ENCODE data around the gene SETD1B. TPM values are rescaled to one million over a fixed set of nuclear protein-coding genes. Genes with fewer than 3 reads are reported as not detected.

SETD1B gene
- total and polyA plus RNA-seq, 11 donors: 6.2 to 17.0 (median 9.3) TPM

DNA sequence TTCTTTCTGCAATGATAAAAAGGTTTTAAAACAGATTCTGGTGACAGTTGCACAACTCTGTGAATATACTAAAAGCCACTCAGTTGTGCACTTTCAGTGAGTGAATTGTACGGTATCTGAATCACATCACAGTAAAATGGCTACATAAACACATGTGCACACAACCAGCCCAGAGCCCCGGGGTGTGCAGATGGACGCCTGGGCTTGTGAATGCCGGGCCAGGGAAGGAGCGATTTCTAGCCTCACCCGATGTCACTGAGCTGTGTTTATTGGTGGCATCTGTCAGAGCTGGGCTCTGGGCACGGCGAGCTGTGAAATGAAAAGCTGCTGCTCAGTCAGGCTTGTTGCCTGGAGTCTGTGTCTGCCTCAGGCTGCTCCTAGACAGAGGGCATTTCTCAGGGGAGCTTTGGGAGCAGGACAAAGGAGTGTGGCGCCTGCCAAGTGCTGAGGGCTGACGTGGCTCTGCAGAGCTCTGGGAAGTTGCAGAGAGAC is 36.2 kb upstream of the SETD1B start:
- no peaks in the 10 kb centered on the region for H3K9me3 ChIP-seq
- no peak for TF ChIP-seq POLR2A (IDR thresholded peaks at IDR 0.05)
- TF ChIP-seq, protein P1, sequence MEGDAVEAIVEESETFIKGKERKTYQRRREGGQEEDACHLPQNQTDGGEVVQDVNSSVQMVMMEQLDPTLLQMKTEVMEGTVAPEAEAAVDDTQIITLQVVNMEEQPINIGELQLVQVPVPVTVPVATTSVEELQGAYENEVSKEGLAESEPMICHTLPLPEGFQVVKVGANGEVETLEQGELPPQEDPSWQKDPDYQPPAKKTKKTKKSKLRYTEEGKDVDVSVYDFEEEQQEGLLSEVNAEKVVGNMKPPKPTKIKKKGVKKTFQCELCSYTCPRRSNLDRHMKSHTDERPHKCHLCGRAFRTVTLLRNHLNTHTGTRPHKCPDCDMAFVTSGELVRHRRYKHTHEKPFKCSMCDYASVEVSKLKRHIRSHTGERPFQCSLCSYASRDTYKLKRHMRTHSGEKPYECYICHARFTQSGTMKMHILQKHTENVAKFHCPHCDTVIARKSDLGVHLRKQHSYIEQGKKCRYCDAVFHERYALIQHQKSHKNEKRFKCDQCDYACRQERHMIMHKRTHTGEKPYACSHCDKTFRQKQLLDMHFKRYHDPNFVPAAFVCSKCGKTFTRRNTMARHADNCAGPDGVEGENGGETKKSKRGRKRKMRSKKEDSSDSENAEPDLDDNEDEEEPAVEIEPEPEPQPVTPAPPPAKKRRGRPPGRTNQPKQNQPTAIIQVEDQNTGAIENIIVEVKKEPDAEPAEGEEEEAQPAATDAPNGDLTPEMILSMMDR (IDR thresholded peaks at IDR 0.05): no peak
- 13 to 22% (median 17%) methylated on average over 9 to 10 of the region's 10 CpGs for WGBS, 4 donors
- intact Hi-C loops (cut with DNase I): no loop called here
- ATAC-seq (peak; percentile 85 to 89 (median 86)), DNase-seq (peak in 4 of 5 donors; percentile 56 to 84 (median 70))
- H3K36me3 ChIP-seq: peaks cover 0 to 5% (median 0%) of the 10 kb centered on the region in 9 donors
- no peaks in the 10 kb centered on the region for H3K27me3 ChIP-seq
- H3K27ac ChIP-seq: peak overlapping the region in 11 of 12 donors; percentile 7 to 83 (median 69)
- peaks cover 0 to 55% (median 26%) of the 10 kb centered on the region in 12 donors for H3K4me1 ChIP-seq
- H3K4me3 ChIP-seq: no peak overlapping the region

DNA sequence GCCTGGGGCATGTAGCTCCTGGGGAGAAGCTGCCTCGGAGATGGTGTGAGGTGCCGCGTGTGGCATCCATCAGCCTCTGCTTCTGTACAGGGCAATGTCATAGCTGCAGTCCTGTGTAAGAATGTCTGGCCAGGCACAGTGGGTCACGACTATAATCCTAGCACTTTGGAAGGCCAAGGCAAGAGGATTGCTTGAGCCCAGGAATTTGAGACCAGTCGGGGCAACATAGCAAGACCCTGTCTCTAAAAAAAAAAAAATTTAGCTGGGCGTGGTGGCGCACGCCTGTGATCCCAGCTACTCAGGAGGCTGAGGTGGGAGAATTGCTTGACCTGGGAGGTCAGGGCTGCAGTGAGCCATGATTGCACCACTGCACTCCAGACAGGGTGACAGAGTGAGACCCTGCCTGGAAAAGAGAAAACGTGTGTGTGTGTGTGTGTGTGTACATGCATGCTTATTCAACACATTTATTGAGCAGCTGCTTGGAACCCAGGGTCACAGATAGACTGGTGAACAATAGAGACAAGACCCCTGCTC is 34.4 kb upstream of the SETD1B start:
- Histone ChIP-seq H3K27ac (peak overlapping the region in 4 of 12 donors; percentile 42 to 76 (median 70)), H3K4me1 (peaks cover 0 to 61% (median 29%) of the 10 kb centered on the region in 12 donors), H3K4me3 (no peak overlapping the region), H3K27me3 (no peaks in the 10 kb centered on the region), H3K9me3 (no peaks in the 10 kb centered on the region), H3K36me3 (no peaks in the 10 kb centered on the region)
- 85 to 94% (median 90%) methylated on average over 9 of the region's 9 CpGs for WGBS, 4 donors
- DNase-seq (no peak), ATAC-seq (no peak)
- TF ChIP-seq, protein P1 (IDR thresholded peaks at IDR 0.05): no peak
- TF ChIP-seq POLR2A (IDR thresholded peaks at IDR 0.05): no peak
- intact Hi-C loops (cut with DNase I): no loop called here

DNA sequence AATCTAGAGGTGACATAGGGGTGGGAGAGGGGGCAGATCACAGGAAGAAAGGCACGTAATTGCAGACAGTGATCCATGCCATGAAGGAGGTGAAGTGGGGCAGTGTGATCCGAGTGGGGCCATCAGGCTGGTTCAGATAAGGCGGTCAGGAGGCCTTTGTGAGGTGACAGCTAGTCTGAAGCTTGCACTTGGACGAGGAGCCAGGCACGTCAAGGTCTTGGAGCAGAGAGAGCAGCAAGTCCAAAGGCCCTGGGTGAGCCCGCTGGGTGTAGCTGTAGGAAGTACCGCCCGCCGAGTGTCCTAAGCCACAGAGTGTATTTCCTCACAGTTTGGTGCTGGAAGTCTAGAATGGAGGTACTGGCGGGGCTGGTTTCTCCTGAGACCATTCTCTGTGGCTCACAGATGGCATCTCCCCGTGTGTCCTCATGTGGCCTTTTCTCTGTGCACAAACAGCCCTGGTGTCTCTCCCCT is 33.9 kb upstream of the SETD1B start:
- H3K36me3 ChIP-seq: no peaks in the 10 kb centered on the region
- DNase-seq: peak in 2 of 5 donors; percentile 61 to 71
- H3K4me3 ChIP-seq: no peak overlapping the region
- intact Hi-C loops (cut with DNase I): loop anchor here in 8 of 10 donors (5.0 kb wide), 3 partner anchors 58 to 73 kb away; partner anchors contain the start of gene TMEM120B (in 5 of the 8)
- no peaks in the 10 kb centered on the region for H3K9me3 ChIP-seq
- H3K4me1 ChIP-seq: peaks cover 0 to 66% (median 29%) of the 10 kb centered on the region in 12 donors
- H3K27ac ChIP-seq: peak overlapping the region in 6 of 12 donors; percentile 9 to 76 (median 46)
- ATAC-seq: peak in 3 of 4 donors; percentile 13 to 45 (median 35)
- 60 to 70% (median 66%) methylated on average over 11 of the region's 11 CpGs for WGBS, 4 donors
- no peak for TF ChIP-seq POLR2A (IDR thresholded peaks at IDR 0.05)
- TF ChIP-seq, protein P1 (IDR thresholded peaks at IDR 0.05): no peak
- H3K27me3 ChIP-seq: no peaks in the 10 kb centered on the region

DNA sequence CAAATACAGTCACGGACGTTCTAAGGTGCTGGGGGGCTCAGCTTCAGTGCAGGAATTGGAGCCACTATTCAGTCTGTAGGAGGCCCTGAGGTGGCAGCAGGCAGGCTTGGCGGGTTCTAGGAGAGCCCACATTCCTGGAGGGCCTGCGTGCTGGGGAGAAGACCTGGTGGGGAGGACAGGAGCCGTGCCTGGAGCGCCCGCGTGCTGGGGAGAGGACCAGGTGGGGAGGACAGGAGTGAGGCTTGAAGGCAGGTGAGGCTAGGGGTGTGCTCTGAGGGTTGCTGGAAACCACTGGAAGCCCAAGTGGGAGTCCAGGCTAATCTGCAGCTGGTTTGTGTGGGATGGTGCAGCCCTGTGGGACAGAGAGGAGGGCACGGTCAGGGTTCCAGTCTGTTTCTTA is 33.4 kb upstream of the SETD1B start:
- 65 to 77% (median 71%) methylated on average over 9 of the region's 9 CpGs for WGBS, 4 donors
- H3K9me3 ChIP-seq: no peaks in the 10 kb centered on the region
- ATAC-seq: no peak
- H3K36me3 ChIP-seq: peaks cover 0 to under 1% (median 0%) of the 10 kb centered on the region in 9 donors
- no peak overlapping the region for H3K4me3 ChIP-seq
- H3K27ac ChIP-seq: peak overlapping the region in 6 of 12 donors; percentile 9 to 76 (median 46)
- intact Hi-C loops (cut with DNase I): loop anchor here in 8 of 10 donors (5.0 kb wide), 3 partner anchors 58 to 73 kb away; partner anchors contain the start of gene TMEM120B (in 5 of the 8)
- no peaks in the 10 kb centered on the region for H3K27me3 ChIP-seq
- peaks cover 0 to 69% (median 29%) of the 10 kb centered on the region in 12 donors for H3K4me1 ChIP-seq
- TF ChIP-seq, protein P1 (IDR thresholded peaks at IDR 0.05): no peak
- no peak for TF ChIP-seq POLR2A (IDR thresholded peaks at IDR 0.05)
- no peak for DNase-seq

All from heart left ventricle (tissue), 16 donors.